NCI-H345 (cell line): ENCODE measurements around the gene FEV.

Experiments used
- DNase-seq: peaks from one replicate; lab custom pipeline; 2025; lab: John Stamatoyannopoulos, UW

Gene FEV

DNA sequence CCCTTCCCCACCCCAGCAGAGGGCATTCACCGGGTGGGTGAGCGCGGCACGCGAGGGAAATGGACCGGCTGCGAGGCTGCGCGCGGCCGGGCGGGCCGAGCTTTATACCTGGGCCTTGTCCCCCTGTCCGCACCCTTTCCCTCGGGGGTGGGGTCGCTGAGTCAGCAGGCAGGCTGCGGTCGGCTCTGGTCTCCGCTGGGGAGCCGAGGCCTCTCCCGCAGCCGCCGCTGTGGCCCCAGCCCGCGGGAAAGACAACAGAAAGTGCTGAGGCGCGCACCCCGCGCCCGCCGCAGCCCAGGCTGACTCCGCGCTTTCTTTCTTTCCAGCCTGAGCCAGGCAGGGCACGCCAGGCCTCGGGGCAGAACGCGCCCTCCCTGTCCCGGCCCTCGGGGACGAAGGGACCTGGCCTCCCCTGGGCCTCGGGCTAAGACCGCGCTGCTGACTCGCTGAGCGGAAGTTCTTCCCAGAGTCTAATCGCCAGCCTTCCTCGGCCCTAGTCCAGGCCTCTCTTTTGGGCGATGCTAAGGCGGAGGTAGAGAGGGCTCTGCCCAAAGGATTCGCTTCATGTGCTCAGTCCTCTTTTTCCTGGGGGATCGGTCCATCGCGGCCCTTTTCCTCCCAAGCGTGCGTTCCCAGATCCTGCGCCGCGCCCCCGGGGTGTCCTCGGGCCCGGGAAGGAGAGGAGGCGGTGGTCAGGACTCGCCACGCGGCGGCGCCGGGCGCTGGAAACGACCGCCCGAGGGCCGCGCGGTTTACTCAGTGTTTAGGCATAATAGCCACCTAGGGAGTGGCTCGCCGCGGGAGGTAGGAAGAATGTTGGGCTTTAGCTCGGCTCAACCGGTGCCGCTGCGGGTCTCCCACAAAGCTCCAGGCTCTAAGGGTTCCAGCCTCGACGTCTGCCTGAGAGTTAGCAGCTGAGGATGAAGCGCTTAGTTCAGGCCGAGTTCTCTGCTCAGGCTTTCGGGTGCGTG lies 8.6 kb upstream of the FEV start, which contains the start of gene CRYBA2:
Gene CRYBA2 (minus strand): TSS at position 78 of the 971 bp plus-strand sequence. CDS start 246 bp downstream, outside the sequence.
- DNase-seq, result peak; percentile 70

DNA sequence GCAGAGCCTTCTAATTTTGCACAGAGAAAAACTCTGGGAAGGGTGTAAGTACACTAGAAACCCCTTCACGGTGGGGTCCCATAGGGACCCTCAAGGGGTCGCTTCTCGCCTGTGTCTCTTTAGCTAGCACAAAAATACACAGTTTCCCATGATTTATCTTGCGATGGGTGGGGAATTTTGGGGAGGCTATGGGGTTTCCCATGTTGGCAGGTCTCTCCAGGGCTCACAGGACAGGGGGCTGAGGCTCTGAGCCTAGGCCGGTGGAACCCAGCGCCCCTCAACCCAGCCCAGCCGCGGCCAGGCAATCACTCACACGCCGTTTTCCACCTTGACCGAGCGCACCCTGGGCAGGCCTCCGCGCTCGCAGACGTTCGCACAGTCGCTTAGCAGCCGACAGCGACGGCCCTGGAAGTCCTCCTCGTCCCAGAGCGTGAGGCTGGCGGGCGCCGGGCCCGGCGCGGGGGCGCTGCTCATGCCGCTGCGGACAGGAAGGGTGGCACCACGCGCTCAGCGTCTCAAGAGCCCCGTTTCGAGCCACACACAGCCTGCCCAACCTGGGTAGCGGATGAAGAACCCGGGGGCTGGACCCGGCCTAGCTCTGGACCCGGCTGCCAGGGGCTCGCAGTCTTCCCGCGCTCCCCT lies 7.8 kb upstream of the FEV start:
- DNase-seq, result no peak

DNA sequence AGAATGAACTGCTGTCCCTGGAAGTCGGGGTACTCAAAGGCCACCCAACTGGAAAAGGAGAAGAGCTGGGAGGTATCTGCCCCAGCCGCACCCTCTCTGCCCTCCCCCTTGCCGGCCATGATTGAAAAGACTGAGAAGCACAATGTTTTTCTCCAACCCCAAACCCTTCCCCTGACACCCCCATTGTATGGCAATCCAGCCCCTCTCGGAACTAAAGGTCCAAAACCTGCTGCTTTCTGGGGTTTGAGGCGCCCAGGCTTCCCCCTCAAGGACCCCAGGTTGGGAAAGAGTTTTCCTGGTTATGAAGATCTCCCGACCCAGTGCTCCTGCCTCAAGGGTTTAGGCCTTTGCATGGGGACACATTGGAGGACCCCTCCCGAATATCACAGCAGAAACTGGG lies 7.2 kb upstream of the FEV start:
- no peak for DNase-seq

DNA sequence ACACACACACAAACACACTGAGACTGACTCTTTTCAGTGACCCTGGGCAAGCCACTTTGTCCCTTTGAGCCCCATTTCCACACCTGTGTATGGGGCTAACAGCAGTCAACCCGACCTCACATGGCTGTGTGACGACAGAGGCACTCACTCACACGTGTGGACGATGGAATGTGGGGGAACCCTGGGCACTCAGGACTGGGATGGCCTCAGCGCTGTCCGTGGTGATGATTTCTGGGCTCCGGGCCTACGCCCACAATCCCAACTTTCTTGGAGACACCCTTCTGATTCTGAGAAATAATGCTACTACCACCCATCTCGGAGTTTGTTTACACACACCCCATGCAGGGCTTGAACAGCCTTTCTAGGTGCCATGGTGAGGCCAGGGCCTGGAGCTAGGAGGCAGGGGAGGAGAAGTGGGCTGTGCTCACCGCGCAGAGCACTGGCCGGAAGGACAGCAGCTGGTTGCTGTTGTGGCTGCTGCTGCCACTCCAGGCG lies 6.7 kb upstream of the FEV start:
- DNase-seq, result no peak

DNA sequence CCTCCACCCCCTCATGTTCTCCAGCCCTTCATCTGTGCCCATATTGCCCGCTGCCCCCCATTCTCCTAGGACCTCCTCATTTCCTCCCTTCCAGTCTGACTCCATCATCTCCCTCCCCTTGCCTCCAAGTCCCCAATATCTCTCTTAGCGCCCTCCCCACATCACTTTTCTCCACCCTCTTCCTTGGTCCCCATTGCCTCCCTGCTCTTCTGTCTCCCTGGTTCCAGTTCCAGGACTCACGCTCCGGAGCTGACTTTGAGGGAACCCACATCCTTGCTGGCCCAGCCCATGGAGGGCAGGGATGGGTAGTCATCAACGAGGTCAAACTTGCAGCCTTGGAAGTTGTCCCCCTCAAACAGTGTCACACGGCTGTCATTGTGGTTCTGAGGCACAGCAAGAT lies 5.6 kb upstream of the FEV start:
- no peak for DNase-seq

DNA sequence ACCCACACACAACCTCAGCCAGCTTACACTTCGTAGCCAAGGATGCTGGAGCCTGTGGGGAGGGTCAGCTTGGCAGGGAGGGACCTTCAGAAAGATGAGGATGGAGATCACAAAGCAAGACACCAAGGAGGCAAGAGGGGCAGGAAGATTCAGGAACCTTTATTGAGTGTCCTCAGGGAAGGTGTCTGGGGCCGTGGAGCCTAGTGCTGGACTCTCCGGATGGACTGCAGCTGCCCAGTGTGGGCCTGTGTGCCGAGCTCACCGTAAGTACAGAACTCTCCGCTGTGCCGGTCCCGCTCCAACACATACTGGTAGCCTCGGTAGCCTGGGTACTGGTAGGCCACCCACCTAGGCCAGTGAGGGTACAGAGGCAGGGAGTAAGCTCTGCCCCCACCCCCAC lies 5.1 kb upstream of the FEV start:
- no peak for DNase-seq

DNA sequence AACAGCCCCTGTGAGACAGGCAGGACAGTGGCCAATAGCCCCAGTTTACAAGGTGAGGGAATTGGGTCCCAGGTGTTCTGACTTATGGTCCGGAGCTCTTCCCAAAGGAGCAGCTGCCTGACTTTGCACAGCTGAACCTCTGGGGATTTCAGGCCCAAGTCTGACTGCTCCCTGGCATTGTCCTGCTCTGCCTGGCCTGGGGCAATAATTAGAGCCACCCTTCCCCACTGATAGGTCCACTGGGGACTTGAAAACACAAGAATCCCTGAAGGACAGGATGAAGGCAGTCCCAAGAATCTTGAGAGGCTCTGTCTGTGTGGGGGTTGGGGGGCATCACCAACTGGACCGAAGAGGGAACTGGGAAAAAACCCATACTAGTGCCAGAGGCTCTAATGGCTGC lies 3.7 kb upstream of the FEV start:
- no peak for DNase-seq

DNA sequence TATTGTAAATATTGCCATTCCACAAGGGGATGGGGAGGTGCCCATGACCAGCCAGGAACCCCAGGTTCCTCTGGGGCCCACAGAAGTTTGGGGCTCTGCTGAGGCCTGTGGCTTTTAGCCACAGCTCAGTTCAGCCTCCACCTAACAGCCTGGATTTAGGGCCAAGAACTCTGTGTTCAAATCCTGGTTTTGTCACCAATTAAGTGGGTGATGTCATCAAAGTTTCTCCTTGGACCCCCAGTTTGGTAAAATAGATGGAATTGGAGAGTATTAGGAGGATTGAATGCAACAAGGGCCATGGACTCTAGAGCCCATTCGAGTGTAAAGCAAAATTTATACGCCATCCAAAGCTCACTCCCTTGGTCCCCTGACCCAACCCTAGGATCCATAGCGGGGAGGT lies 3.2 kb upstream of the FEV start:
- DNase-seq, result no peak

DNA sequence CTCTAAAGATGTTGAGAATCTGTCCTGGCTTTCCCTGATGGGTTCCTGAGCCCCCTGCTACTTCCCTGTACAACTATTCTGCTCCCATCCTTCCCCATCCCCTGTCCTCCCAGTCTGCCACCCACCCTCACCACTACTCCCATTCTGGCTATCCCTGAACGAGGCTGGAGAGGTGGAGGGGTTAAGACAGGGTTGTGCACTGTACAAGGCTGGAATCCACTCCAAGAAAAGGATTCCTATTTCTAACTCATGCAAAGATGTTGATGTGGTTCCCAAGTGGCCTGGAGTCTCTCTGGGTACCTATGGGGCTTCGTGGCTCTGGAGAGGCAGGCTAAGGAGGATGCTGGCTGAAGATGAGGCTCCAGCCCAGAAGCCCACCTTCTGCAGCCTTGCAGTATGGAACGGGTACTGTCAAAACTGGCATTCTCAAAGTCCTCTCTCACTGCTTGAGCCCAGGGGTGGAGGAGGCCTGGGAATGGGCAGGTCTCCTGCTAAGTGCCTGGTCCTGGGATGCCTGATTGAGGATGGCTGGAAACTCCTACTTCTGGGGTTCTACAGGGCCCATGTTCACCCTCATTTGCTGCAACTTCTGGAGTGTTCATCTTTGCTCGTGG lies 1.3 kb upstream of the FEV start:
- no peak for DNase-seq

DNA sequence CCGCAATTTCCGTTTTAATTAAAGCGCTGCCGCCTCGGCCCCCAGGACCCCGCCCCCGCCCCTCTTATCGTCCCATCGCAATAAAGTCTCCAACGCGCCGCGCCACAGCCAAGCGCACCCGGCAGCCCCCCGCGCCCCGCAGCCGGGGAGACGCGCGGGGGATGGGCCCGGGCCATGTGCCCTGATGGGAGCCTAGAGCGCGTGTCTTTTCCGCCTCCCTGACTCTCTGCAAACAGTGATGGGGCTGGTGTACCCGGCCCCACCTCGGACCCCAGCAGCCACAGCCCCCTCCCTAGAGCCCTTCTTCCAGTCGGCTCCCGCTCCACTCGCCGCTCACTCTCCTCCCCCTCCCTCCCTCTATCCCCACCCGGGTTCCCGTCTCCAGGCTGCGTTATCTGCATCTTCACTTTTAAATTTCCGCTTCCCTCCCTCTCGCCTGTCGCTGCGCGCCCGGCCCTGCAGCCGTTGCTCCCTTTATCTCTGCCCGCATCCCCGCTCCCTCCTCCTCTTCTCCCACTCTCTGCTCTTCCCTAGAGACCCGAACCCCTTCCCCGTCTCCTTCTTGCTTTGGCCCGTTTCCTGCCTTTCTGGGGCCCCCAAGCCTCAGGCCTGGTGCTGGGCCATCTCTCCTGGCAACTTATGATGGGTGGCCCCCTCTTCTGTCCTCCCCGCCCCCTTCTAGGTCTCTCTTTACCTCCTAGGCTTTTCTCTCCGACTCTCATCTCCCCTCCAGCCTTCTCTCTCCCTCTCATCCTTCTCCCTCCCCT lies 524 bp upstream of the FEV start:
- DNase-seq, result no peak

DNA sequence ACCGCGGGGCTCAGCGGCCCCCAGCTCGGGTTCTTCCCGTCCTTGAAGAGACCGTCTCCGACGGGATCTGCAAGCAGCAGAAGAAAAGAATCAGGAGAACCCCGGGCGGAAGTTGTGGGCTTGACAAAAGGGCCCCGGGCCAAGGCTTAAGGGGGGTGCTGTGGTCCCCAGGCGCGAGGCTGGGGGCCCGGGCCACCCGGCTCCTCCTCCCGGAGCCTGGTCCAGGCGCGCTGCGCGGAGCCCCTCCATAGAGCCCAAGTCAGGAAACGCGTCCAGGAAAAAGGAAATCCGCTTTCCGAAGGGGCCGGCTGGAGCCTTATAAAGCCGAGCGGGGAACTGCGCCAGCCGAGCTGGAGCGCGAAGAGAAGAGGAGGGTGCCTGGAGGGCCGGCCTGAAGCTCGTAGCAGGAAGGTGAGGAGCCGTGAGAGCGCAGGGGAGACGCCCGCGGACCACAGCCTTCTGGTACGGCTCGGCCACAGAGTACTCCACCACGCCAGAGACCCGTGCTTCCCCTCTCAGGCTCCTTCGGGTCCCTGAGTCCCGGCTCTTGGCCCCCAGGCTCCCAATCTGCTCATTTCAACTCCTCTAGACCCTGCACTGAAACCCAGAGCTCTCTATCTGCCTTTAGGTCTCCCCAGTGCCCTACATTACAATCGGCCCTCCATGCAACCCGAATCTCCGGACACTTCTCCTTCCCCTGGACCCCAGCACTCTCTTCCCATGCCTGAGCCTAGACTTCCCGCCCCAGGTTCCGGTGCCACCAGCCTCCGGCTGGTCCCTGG lies 554 bp downstream of the FEV start:
- no peak for DNase-seq

DNA sequence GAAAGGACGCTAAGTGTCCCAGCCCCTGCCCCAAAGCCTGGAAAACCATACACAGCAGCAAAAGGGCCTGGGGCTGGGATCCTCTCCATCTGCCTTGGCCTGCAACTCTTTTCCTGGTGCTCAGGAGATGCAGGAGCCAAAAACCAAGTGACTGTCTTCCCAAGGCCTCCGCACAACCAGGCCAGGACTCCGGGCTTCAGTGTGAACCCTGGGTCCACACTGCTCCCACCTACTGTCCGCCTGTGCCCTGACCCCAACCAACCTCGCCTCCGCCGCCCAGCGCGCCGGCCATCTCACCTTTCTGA lies 1.1 kb downstream of the FEV start:
- DNase-seq, result no peak

DNA sequence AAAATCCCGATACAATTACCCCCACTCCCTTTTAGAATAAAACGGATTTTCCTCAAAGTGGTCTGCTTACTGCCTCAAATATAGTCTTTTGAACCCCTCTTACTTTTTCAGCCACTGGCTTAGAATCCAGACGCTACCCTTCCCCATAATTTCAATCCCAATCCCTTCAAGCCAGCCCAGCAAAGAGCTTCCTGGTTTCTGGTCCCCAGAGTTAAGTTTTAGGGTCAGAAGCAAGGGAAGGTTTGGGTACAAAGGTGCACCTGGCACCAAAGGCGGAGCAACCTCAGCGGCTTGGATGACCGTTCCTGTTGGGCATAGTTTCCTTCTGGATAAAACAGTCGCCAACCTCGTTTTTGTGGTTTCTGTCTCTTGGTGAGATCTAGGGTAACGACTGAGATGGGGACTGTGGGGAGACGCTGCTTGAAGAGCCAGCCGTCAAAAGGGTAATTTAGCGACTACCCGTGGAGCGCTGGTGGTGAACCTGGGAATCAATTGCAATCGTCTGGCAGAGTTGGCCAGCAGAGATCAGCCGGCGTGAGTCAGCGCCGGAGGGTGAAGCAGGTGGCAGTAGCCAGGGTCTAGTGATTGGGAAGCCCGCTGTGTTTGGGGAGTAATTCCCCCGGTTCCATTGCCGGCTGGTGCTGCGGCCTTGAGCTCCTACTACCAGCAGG lies 1.6 kb downstream of the FEV start:
- no peak for DNase-seq

DNA sequence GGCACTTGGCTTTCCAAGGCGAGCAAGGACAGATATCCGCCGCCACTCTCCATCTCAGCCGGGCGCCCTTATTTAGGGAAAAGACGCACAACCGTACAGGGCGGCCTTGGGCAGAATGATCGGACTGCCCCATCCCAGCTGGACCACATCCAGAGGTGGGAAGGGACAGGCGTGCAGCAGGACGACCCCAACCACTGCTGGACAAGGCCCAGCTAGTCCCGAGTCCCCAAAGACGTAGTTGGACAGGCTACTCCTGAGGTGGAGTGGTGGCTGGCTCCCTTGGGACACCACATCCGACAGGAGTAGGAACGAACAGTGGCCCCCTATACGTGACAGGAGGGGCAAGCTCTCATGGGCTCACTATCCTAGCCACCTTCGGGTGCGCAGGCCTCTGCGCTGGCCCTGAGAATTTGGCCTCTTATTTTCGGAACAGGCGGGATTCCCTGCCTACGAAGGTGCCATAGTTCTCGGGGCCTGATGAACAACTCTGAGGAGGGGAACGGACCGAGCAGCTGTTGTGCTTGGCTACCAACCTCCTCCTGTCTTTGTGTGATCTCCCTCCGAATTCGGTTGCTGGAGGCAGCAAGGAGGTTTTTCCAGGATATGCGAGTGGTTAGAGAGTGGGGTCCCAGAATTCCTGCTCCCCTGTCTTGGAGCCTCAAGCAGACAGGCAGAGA lies 2.3 kb downstream of the FEV start:
- no peak for DNase-seq

DNA sequence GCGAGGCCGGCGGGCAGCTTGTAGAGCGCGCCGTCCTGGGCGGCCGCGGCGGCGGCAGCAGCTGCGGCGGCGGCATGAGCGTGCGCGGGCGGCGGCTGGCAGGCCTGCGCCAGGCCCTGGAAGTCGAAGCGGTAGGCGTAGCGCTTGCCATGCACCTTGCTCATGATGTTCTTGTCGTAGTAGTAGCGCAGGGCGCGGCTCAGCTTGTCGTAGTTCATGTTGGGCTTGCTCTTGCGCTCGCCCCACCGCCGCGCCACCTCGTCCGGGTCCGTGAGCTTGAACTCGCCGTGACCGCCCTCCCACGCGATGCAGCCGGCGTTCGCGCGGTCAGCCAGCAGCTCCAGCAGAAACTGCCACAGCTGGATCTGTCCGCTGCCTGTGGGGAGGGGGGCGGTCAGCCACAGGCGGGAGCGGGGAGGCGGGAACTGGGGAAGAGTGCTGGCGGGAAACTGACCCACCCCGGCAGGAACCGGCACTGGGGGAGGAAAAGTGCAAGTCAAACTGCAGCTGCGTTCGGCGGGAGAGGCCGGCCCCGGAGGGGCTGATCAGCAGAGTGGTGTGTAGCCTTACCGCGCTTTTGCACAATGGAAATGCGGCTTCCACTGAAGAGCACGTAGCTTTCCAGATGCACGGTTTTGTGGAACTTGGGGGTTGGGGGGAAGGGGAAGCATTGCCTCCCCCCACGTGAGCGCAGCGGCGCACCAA lies 3.0 kb downstream of the FEV start:
- DNase-seq, result no peak

DNA sequence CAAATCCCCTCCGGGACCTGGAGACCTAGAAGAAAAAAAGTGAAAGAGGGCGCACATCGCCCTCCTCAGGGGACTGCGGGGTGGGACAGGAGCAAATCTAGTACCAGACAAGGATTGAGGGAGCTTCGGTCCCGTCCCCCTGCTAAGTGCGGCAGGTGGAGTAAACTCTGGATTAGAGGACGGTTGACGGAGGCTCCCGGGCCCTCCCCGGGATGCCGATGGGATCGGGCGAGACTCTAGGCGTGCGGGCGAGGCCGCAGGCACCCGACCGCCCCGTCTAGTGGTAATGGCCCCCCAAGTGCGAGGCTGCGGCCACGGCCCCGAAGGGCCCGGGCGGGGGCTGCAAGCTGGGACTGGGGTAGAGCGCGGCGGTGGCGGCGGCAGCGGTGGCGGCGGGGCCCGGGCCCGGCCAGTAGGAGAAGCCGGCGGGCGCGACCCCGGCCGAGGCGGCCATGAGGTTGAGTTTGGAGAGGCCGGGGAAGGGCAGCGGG lies 3.5 kb downstream of the FEV start:
- no peak for DNase-seq

DNA sequence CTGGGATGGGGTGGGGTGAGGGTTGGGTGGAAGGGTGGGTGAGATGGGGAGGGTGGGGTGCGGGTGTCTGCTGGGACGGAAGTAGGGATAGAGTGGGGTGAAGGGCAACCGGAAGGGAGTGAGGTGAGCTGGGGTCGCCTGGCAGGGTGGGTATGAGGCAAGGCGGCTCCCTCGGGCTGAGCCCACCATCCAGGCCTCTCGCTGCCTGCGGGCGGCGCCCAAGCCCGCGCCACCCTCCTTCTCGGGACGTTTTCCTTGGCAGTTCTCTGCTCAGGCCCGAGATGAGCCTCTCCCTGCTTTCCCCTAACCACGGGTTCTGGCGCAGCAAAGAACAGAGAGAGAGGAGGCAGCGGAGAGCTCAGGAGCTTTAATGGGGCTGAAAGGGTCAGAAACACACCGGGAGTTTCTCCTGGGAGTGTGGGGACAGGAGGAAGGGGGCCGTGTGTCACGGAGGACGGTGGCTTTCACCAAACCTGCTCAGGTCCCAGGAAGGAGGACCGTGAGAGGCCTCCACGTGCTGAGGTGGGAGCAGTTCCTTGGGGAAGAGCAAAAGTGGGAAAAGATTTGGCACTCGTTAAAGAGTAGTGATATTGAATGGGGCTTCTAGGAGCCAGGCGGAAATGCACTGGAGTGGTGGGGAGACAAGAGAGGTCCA lies 4.1 kb downstream of the FEV start:
- DNase-seq, result peak; percentile 12

DNA sequence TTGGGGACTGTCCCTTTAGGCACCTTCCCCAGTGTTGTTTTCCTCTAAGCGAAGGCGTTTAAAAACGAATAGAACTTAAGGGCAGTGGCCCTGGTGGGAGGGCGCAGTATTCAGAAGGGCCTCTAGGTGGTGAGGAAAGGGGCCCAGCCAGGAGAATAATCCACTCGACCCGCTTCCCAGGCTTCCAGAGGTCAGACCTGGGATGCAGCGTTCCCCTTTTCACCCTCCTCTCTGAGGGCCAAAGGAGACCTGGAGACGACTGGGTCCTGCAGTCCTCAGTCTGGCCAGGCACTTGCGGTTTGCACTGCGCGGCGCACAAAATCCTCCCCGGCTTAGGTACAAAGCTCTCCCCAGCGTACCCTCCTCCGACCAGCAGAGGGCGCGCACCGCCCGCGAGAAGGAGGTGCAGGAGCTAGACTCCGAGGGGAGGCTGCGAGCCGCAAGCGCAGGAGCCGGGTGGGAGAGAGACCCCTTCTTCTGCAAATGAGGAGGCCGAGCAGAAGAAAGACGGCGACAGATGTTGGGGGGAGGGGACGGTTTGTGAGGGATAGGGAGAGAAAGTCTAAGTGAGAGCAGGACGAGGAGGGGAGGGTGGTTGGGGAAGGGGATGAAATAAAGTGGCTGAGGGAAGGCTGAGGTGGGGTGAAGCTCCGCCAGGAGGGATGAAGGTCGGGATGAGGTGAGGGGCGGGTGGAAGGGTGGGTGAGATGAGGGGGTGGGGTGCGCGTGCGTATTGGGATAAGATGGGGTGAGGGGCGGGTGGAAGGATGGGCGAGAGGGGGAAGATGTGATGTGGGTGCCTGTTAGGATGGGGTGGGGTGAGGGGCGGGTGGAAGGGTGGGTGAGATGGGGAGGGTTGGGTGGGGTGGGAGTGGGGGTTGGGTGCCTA lies 4.9 kb downstream of the FEV start:
- DNase-seq, result peak; percentile 90
